Stimulated activated CD4-positive, alpha-beta T cell treated with anti-CD3 and anti-CD28 coated beads, Interleukin-15, amount 100 ng/mL, for 1 hour (primary cell): Measurements from ENCODE around the gene BLNK.

ENCODE experiments used
- DNase-seq, 2 donors: peaks; one replicate each; pipeline ENCODE4 v3.0.0-alpha.2; 2020; ENCODE audit warnings: low read depth in 1 of 2, low spot score in 1 of 2

BLNK gene

DNA sequence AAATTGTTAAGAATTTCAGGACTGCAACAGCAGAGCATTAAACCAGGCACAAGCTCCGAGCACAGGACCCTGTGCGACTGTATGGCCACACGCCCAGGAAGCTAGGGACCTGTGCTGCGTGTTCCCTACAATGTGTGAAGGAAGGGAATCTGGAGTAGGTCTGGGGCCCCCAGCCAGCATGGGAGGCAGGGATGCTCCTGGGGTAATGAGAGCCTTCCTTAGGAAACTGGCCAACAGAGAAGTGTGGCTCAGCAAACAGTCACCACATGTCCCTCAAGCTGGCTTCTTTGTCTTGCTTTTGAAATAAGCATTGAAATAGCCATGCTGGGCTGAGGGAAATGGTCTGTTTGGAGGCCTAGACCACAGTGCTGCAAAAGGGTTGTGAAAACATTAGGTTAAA is 8.2 kb downstream of the BLNK start:
- no peak for DNase-seq

DNA sequence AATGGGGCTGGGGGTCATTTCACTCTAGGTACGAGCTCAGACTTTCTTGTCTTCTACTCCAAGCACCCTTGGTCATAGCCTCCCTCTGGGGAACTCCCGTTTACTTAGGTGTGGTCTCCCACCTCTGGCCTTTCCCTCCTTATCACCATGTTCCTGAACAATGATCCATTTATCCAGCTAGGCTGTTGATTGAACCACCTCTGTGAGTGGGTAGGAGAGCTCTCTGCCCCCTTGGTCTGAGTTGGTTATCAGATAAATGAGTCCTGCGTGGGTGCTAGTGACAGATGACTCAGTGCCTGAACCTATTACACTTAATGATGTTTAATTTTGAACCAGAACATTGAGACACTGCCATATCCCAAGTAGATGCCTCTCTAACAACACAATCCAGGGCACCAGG is 9.4 kb downstream of the BLNK start:
- no peak for DNase-seq

DNA sequence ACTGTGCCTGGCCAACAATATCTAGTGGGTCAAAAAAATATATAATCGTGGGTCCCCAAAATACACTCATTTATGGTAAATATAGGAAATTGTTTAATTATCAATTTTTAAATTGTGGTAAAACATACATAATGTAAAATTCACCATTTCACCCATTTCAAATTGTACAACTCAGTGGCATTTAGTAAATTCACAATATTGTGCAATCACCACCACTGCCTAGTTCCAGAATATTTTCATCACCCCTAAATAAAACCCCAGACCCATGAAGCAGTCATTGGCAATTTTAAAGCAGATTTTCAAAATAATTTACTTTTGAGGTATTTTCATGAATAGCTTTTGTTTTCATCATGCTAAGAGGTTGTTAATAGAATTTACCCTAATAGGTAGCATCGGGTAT is 10.2 kb downstream of the BLNK start:
- DNase-seq: no peak

DNA sequence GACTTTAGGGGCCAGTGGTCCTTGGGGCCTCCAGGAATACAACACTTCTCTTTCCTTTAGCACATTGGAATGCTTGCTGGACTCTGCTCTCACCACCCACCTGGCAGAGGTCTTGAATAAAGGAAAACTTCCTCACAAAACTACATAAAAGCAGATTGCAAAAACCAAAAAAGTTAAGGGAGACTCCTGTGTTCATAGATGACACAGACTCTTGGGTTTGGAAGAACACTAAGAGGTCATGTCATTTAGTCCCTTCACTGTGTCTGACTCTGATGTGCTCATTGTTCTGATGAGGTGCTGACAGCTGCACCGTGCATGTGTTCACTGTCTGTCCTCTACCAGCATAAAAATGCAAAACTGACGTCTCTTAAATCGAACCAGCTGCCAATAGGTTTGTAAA is 11.4 kb downstream of the BLNK start:
- no peak for DNase-seq

DNA sequence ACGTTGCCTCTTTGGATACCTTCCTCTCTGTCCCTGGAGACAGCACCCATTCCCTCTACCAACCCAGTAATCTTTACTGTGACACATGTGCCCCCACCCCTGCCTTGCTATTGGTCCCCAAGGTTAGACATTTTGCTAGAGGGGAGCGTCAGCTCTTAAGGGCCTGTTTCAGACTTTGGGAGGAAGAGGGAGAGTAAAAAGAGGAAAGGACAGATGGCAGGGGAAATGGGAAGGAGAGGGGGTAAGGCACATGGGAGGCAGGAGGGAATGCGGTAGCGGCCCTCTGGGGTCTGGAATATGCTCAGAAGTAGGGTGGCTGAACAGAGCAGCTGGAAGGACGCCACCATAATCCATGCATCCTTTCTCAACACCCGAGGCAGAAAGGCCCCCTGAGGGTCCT is 12.2 kb downstream of the BLNK start:
- no peak for DNase-seq

DNA sequence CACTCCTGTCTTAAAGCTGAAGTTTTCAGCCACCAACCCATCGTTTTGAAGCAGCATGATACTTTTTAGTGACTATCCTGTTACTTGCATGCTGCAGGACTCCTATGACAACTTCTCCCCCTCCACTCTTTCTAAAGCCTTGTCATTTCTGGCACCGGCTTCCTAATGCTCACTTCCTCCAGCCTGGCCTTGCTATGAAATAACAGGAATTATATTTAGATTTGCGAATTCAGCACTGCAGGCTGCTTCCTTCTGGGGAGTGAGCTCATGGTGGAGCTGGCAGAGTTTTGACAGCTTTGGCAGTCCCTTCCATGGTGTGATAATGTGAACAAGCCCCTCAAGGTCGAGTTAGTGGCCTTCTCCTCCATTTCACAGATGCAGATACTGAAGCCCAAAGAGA is 13.4 kb downstream of the BLNK start:
- no peak for DNase-seq

DNA sequence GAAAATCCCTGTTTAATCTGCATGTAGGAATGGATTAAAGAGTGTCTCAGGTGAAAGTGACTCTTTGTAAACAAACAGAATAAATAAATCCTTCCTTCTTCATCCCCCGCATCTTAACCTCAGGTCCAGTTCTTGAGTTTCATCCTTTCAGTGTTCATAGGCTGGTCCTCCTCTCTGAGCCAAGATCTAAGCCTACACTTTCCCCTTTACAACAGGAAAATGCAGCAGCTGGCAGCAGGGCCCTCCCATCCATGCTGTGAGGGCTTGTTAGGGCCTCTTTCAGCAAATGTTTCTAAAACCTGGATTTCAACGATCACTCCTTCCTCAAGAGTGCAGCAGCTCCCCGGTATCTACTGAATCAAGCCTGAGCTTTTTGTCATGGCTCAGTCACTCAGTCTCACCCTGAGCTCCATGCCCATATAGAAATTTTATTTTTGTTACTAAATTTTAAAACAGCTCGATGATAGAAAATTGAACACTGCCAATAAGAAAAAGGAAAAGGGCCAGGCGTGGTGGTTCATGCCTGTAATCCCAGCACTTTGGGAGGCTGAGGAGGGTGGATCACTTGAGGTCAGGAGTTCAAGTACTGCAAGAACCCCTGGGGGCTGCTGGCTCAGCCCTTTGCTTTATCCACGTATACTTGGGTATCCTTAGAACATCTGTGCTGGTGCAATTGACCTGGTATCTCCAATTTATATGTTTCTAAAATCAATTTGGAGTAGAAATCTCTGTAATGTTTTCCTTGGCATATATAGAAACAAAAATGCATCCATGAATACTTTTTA is 15.6 kb downstream of the BLNK start:
- no peak for DNase-seq

DNA sequence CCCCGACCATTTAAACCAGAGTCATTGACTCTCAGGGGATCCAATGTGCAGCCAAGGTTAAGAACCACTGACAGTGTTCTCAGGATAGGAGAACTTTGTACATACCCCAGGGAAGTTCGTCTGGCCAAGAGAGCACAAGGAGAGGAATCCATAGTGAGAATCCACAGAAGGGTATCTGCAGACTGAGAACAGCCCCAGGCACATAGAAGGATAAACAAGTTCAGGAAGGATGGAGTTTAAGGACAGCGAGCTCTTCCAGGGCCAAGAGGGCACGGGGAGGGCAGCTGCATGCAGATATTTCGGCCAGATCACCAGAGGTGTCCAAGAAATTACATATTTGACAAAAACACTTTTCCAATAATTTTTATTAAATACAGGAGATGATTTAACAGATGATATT is 16.4 kb downstream of the BLNK start:
- DNase-seq: no peak

DNA sequence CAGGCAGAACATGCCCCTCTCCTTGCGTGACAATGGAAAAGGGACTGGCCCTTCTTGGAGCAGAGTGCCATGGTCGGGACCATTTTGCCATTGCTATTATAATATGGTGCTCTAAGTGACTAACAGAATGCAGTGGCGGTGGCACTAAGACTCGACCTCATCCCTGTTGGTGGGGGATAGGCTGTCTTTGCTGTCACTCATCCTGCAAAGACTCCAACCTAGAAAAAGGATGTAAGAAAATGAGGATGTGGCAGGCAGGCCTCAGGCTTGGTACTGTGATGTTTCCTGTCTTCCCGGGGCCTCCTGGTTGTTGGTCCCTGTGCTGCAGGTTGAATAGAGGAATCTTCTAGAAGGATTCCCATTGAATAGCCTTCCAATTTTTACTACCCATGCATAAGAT is 18.6 kb downstream of the BLNK start:
- no peak for DNase-seq

DNA sequence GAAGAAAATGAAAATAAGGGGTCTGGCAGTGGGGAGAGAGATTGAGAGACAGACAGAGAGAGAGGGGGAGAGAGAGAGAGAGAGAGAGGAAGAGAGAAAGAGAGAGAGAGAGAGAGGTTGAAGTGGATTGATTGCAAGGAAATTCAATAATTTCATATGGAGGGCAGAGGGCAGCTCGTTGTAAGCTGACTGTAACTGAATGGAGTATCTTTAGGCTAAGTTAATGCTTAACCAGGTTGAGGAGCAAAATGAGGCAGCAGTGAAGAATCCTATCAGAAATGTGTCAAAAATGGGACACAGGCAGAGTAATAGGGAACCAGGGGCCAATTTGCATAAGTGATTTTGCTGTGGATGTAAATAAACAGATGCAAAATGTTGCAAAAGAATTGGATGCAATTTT is 21.0 kb downstream of the BLNK start:
- no peak for DNase-seq

DNA sequence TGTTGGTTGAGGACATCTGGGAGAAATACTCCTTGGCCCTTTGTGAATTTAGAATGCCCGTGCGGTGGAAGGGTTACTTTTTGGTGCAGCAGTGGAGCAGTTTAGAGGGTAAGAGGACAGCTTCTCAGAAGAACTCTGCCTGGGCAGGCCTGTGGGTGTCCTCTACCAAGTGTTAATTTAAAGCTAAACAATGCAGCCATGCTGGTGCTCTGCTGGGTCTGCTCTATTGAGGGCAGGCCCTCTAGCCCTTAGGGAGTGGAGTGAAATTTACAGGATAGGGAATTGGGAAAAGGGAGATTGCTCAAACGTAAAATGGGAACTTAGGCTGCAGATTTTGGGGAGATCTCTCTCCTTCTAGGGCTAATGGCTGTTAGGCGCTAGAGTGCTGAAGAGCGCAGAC is 22.1 kb downstream of the BLNK start:
- no peak for DNase-seq

DNA sequence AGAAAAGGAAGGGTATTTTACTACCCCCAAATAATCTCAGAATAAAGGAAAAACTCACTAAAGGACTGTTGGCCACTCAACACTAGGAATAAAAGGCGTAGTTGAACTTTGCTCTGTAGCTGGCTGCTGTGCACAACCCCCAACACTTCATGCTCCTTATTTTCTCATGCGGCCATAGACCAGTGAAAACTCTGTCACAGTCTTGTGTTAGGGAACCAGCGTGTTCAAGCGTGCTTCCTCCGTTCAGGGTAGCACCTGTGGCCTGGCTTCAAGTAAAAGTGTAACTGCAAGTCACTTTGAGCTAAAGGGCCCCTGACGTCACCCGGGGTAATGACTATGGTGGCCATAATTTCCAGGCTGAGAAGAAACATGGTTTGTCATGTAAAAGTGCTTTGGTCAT is 27.0 kb downstream of the BLNK start:
- no peak for DNase-seq

DNA sequence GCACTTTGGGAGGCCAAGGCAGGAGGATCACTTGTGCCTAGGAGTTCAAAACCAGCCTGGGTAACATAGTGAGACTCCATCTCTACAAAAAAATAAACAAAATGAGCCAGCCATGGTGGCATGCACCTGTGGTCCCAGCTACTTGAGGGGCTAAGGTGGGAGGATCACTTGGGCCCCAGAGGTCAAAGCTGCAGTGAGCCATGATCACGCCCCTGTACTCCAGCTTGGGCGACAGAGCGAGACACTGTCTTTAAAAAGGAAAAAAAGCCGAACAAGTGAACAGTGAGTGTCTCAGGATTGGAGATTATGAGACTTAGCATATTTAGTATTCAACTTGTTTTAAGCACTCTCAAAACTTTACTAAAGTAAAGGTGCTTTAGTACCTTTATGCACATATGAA is 28.1 kb downstream of the BLNK start:
- no peak for DNase-seq

DNA sequence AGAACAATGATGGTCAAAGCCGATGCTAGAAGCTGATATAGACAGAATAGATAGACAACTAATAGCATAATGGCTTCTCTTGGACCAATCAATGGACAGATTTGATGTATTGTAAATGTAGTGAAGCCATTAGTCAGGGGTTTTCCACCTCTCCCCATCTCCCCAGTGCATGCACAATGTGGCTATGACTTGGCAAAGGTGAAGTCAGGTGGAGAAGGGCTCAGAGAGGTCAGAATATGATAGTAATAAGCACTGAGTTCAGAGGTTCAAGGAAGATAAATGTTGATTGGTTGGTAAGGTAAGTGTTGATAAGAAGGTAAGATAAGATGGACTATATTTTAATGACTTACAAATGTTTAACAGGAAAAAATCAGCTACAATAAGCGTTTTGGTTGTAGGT is 28.5 kb downstream of the BLNK start:
- DNase-seq: no peak

DNA sequence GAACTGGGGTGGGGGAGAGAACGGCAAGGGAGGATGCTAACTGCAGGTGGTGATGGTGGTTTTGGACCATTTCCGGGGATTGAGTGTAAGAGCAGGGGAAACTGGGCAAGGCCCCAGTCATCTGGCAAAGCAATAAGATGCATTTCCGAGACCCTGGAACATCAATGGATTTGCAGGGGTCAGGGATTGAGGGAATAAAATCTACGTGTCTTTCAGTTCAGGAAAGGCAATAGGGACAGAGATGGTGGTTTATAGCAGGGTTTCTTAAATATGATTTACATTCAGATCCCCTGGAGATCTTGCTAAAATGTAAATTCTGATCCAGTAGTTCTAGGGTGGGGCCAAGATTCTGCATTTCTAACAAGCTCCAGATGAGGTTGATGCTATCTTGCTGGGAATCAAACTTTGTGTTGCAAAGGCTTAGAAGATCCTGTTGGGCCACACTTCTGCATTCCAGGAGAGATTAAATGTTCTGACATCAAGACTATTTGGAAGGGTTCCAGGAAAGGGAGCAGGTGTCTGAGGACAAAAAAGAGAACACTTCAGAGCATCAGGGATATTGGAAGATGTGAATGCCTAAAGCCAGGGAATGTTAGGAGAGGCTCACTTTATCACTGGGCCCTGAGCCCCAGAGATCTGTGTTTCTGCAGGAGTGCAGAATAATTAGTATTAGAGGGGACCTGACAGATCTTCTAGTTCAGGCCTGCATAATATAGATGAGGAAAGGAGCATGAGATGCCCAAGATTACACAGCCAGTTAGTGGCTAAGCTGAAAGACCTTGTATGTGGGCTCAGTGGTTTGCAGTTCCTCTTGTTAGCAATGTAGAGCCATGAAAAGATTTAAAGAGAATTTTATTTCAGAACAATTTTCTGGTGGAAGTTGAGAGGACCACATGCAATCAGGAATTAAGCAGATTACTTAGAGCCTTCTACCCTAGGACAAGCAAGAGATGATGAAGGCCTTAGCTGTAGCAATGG is 32.4 kb downstream of the BLNK start:
- DNase-seq: no peak

DNA sequence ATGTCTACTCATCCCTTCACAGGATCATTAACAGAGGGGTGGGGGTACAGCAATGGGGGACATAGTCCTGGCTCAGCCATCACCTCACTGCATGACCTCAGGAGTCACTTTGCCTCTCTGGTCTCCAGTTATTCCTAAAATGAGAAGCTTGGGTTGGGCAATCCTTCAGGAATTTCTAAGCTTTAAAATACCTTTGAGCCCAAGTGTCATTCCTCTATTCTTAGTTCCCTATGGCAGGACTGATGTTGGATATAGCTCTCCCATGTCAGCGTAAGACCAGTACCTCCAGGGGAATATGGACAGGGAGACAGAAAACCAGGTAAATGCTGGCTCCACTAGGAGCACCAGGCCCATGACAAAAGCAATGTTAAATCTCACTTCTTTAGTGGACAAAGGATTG is 34.5 kb downstream of the BLNK start:
- DNase-seq: no peak

DNA sequence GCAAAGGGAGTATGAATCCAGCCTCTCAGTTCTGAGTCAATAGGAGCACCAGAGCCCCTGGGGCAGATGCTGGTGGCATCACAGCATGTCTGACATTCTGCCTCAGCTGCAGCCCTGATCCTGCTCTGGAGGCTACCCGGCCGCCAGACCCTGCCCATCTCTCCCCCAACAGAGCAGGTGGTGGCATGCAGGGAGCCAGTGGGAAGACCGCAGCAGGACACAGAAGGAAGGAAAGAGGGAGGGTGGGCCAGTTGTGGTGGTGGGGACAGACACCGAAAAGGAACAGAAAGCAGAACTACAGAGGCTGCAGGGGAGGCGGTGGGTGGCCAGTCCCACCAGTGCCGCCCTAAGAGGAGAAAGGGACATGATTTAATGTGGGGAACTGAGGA is 35.3 kb downstream of the BLNK start:
- DNase-seq: no peak

DNA sequence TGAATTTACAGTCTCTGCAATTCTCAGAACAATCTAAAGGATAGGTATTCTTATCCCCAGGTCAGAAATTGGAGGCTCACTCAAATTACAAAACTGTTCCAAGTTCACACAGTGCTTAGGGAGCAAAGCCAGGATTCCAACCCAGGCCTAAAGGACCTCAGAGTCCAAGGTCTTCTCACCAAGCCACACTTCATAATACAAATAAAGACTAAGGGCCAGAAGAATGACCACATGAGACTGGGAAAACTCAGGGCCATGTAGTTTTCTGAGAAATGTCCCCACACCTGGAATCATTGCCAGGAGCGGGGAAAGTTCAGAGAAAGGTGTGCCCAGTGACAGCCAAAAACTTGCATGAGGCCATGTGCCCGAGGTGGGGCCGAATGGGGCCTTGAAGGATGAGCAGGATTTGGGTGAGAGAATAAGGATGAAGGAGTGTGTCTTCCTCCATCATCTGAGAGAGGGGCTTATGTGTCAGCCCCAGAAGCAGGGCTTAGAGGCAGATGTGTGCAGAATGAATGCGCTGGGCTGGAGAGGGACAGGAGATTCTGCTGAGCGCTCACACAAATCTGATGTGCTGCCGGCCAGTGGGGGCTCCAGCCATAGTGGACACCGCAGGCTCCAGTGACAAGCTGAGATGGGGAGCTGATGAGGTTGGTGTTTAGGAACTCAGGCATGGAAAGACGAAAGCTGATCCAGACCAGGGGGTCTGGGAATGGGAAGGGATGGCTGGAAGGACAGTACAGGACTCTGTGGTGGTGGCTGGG is 35.9 kb downstream of the BLNK start:
- no peak for DNase-seq

DNA sequence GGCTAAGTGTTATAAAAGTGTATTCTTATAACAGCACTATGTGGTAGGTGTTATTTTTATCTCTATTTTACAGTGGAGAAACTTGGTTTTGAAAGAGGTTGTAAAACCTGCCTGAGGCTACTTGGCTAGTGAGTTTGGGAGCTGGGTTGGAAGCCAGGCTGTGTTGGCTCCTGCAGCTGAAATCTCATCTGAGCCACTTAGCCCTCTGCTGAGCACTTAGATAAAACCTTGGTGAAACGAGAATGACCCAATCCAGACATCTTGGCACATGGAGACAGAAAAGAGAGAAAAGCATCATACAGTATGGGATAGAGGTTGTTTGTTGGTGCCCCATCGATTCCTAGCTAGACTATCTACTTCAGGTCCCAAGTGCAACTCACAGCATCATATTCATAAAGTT is 37.4 kb downstream of the BLNK start:
- no peak for DNase-seq

DNA sequence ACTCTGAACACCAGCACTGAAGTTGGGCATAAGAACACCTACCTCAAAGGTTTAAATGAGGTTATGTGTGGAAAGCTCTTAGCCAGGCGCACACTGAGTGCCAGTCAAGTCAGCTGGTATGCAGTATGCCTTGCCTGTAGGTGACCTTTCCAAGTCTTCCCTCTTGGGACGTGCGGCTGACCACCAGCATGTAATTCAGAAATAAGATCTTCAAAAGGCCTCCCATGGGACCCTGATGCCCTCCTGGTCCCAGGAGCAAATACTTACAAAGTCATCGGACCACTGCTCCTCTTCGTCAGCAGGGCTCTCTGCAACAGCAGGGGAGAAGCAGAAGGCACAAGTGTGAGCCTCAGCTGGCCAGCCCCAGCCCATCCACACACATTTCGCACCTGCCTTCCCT is 40.8 kb downstream of the BLNK start:
- DNase-seq: no peak

DNA sequence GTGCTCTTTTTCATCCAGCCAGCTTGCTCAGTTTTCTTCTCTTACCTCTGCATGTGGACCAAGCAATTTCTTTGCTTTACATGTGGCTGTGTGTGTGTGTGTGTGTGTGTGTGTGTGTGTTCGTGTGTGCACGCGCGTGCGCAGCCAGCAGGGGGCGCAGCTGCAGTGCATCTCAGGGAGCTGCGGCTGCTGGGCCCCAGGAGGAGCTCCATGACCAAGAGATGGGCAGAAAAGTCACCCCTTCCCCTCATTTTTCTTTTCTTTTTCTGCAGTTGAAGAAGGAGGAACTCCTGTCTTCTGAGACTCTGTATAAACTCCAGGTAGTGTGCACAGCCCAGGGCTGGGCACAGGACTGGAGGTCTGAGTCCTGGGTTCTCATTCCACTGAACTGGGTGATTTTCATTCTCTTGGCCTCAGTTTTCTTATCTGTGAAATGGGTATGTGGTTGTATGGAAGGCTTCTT is 41.8 kb downstream of the BLNK start:
- DNase-seq: peak; percentile 45 to 59
